Osteocyte (in vitro differentiated cells): Measurements from ENCODE around the gene UBXN2A. TPM values are rescaled to one million over a fixed set of nuclear protein-coding genes. Genes with fewer than 3 reads are reported as not detected.
"Not testable (repeated sequence)": the region's sequence is repeated elsewhere in the genome, so short reads cannot be mapped to it uniquely, and the experiment has no call there.

Experiments
- DNase-seq: peaks from one replicate; pipeline ENCODE4 v3.0.0; 2021; ENCODE audit warnings: mixed read lengths; ENCODE audit not compliant: unreplicated experiment; ENCODE audit errors: extremely low spot score
- H3K27ac Mint-ChIP-seq: one replicate; pipeline ENCODE4 v1.8.0; 2021; ENCODE audit warnings: mild to moderate bottlenecking, mixed read lengths; ENCODE audit not compliant: unreplicated experiment
- H3K27me3 Mint-ChIP-seq: one replicate; pipeline ENCODE4 v1.8.0; 2021; ENCODE audit warnings: mixed read lengths; ENCODE audit not compliant: unreplicated experiment
- H3K36me3 Mint-ChIP-seq: one replicate; pipeline ENCODE4 v1.8.0; 2021; ENCODE audit warnings: mixed read lengths; ENCODE audit not compliant: unreplicated experiment
- H3K4me1 Mint-ChIP-seq: one replicate; pipeline ENCODE4 v1.8.0; 2021; ENCODE audit warnings: mixed read lengths; ENCODE audit not compliant: unreplicated experiment
- H3K4me3 Mint-ChIP-seq: one replicate; pipeline ENCODE4 v1.8.0; 2021; ENCODE audit warnings: mild to moderate bottlenecking, moderate library complexity, mixed read lengths; ENCODE audit not compliant: unreplicated experiment
- H3K9me3 Mint-ChIP-seq: one replicate; pipeline ENCODE4 v1.8.0; 2021; ENCODE audit warnings: mixed read lengths; ENCODE audit not compliant: unreplicated experiment
- CTCF ChIP-seq: fragments of 200-600 bp; sonication (generic); IDR thresholded peaks from 2 replicates; pipeline ENCODE4 v1.5.0; 2021; ENCODE audit warnings: antibody characterized with exemption, mild to moderate bottlenecking, moderate library complexity
- total RNA-seq: library from RNA; stranded (reverse); gene quantifications from 2 replicates; pipeline ENCODE4 v1.2.1, GENCODE V29; 2021

Gene UBXN2A
- total RNA-seq, 1 donor from 2014 or later, result 18.8 TPM

DNA sequence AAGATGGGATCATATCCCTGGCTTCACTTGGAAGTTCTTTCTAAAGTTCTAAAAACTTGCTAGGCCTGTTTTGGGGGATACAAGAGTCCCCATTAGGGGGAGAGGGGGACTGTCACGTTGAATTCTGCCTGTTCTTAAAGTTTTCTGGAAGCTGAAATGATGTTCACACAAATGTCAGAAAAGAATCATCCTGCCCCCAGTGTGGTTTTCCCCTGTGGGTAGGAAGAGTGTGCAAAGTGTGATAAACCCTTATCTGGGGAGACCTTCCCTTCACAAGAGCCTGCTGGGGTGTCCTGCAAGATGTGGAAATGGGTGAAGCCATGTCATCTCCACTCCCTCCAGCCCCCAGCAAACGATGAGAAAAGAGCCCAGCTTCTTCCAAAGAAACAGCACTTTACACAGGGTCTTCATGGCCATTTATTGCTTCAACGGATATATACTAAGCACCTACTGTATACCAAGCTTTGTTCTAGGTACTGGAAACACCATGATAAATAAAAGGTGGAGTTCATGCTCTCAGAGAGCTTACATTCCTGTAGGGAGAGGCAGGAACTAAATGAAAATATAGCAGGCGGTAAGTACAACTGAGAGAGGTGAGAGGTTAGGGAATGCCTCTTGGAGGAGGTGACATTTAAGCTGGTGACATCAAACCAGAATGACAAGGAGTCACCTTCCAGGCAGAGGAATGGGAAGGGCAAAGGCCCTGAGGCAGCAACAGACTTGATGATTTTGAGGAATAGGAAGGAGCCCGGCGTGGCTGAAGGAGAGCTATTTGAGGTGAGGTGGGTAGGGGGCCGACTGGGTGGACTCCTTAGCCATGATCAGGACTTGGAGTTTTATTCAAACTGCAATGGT is 71.2 kb downstream of the UBXN2A start:
- no peak for DNase-seq
- Mint-ChIP-seq H3K36me3 (no peaks in the 10 kb centered on the region), H3K4me3 (no peak overlapping the region), H3K27ac (no peak overlapping the region), H3K9me3 (no peaks in the 10 kb centered on the region), H3K4me1 (peaks cover 23% of the 10 kb centered on the region), H3K27me3 (no peaks in the 10 kb centered on the region)
- TF ChIP-seq CTCF, result no peak

- Mint-ChIP-seq H3K4me1 (peaks cover 25% of the 10 kb centered on the region), H3K27ac (no peak overlapping the region), H3K27me3 (no peaks in the 10 kb centered on the region), H3K36me3 (no peaks in the 10 kb centered on the region), H3K4me3 (no peak overlapping the region), H3K9me3 (no peaks in the 10 kb centered on the region)
- TF ChIP-seq CTCF, result no peak
- no peak for DNase-seq
Measured at GRCh38 chr2:24012521-24013188, 72.4 kb downstream of the UBXN2A start.

DNA sequence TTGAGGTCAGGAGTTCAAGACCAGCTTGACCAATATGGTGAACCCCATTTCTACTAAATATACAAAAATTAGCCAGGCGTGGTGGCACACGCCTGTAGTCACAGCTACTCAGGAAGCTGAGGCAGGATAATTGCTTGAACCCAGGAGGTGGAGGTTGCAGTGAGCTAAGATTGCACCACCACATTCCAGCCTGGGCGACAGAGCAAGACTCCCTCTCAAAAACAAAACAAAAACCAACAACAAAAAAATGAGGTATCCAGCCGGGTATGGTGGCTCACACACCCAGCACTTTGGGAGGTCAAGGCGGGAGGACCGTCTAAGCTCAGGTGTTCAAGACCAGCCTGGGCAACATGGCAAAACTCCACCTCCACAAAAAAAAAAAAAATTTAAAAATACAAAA is 74.6 kb downstream of the UBXN2A start:
- H3K4me3 Mint-ChIP-seq, H3K27ac Mint-ChIP-seq, DNase-seq, H3K9me3 Mint-ChIP-seq, H3K27me3 Mint-ChIP-seq, H3K36me3 Mint-ChIP-seq: not testable (repeated sequence)
- peaks cover 25% of the 10 kb centered on the region for H3K4me1 Mint-ChIP-seq

DNA sequence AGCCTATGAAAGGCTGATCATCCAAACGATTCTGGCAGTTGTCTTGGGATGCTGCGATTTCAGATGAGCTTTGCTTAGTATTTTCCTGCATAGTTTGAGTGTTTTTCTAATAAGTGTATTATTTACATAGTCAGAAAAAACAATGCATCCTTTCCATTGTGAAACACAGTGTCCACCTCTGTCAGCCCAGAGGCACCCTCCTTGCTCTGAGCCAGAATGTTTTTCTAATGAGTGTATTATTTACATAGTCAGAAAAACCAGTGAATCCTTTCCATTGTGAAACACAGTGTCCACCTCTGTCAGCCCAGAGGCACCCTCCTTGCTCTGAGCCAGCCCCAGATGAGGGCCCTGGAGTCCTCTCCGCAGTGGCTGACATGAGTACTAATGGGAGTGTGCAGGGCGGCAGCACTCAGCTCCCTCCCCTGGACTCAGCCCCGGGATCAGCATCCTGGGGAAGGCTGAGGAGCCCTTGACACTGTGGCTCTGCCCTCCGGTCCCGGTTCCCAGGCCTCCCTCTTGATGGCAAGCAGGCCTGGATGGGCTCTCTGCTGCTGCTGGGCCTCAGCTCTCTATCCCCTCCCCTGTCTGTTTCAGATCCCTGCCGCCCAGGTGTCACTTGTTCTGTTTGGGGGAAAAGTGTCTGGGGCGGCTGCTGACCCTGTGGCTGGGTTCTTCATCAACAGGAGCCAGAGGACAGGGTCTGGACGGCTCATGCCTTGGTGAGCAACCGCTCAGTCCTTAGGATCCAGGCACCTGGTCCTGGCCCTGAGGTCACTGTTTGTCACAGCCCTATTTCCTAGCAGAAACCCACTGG is 75.5 kb downstream of the UBXN2A start:
- H3K27me3 Mint-ChIP-seq, result no peaks in the 10 kb centered on the region
- peak overlapping the region; percentile 78 for H3K27ac Mint-ChIP-seq
- DNase-seq, result no peak
- H3K4me1 Mint-ChIP-seq, result peaks cover 25% of the 10 kb centered on the region
- H3K9me3 Mint-ChIP-seq, result no peaks in the 10 kb centered on the region
- no peaks in the 10 kb centered on the region for H3K36me3 Mint-ChIP-seq
- TF ChIP-seq CTCF, result no peak
- no peak overlapping the region for H3K4me3 Mint-ChIP-seq

GRCh38 chr2:24016376-24016761 is 76.1 kb downstream of the UBXN2A start:
- no peaks in the 10 kb centered on the region for H3K27me3 Mint-ChIP-seq
- H3K4me3 Mint-ChIP-seq, result no peak overlapping the region
- DNase-seq, result no peak
- H3K4me1 Mint-ChIP-seq, result peaks cover 23% of the 10 kb centered on the region
- H3K36me3 Mint-ChIP-seq, result no peaks in the 10 kb centered on the region
- H3K27ac Mint-ChIP-seq, result peak overlapping the region; percentile 78
- H3K9me3 Mint-ChIP-seq, result no peaks in the 10 kb centered on the region
- TF ChIP-seq CTCF, result no peak
